Activated CD8-positive, alpha-beta memory T cell treated with anti-CD3 and anti-CD28 coated beads, Interleukin-2, amount 50 U/mL, for 24 hours (primary cell): Measurements from ENCODE around the gene CAMK1.

ENCODE experiments used
- DNase-seq: peaks from one replicate; pipeline ENCODE4 v3.0.0-alpha.2; 2020; ENCODE audit errors: extremely low read depth

CAMK1 gene

DNA sequence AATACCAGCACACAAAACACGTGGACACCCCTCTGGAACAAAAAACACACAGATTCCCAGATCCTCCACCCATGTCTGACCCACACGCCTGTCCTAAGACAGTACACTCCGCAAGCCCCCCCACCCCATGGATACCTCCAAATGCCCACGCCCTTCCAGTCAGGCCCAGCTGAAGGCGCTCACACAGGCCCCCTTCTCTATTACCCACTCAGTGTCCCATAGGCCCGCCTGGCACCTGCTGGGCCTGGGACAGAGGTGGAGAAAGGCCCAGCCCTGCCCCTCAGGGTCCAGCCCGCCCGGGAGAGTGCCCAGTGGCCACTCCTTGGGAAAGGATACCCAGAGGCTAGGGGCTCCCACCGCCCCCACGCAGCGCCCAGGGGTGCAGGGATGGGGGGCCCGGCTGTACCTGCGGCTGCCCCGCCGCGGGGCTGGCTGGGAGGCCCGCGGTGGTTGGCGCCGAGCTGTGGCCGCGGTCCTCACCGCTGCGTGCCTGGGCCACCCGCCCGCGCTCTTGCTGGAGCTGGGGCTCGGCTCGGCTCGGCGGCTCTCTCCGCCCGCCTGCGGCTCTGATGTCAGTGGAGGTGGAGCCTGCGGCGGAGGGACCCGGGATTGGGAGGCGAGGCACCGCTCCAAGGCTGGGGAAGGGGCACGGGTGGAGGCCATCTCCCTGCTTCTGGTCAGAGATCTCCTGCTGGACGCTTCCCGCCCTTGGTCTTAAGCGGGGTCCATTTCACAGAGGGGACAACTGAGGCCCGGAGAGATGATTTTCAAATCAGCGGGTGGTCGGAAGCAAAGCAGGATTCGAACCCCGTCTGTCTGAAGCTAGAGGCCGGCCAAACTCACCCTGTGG is at the start of gene CAMK1:
TSS of gene CAMK1 (minus strand) at position 522 of the 850 bp plus-strand sequence. CDS start 2,198 bp downstream, outside the sequence.
- DNase-seq, result no peak

DNA sequence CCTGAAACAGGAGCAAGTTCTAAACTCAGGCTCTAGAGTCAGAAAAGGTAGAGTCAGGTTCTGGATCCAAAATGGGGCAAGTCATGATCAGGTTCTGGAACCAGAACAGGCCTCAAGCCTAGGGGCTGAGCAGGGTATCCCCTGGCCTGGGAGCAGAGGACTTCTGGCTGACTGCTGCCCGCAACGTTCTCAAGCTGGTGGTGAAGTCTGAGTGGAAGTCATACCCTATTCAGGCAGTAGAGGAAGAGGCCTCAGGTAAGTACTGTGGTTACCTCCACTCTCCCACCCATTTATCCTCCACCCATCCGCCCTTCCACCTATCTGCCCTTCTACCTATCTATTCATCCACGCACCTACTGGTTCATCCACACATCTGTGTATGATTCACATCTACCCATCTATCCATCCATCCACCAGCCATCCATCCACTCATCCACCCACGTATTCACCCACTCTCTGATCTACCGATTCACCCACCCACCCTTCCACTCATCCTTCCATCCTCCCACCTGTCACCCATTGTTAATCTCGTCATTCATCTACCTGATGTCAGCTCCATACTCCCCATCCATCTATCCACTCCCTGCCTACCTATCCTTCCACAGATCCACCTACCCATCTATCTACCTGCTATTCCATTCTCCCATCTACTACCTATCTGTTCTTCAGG is 49.1 kb upstream of the CAMK1 start:
- DNase-seq, result no peak

DNA sequence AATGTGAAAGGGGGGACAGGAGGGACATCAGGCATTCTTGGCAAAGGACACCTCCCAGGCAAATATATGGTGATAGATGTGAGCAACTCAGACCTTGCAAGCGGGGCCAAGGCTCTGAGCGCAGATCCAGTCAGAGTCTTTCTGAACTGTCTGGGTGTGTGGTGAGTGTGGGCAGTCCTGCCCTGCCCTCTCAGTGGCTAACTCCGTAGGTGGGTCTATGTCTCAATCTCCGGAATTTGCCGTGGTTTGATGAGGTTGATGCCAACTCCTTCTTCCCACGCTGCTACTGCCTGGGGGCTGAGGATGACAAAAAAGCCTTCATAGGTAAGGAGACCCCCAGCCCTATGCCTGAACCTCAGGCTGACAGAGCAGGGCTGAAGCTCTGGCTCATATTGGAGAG is 47.7 kb upstream of the CAMK1 start:
- DNase-seq, result no peak

DNA sequence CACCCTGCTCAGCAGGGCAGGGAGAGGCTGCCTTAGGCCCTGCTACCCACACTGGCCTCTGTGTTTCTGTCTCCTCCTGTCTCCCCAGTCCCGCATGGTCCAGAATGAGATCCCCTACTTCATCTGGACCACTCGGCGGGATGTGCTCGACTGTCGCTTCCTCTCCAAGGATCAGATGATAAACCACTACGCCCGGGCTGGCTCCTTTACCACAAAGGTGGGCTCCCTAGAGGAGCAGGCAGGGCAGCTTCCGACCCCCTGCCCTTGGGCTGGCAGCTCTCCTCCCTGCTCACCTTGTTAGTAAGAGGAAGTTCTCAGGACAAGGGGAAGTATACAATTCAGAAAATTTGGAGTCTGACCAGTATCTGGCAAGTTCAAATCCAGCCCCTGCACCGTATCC is 46.2 kb upstream of the CAMK1 start:
- DNase-seq, result no peak

DNA sequence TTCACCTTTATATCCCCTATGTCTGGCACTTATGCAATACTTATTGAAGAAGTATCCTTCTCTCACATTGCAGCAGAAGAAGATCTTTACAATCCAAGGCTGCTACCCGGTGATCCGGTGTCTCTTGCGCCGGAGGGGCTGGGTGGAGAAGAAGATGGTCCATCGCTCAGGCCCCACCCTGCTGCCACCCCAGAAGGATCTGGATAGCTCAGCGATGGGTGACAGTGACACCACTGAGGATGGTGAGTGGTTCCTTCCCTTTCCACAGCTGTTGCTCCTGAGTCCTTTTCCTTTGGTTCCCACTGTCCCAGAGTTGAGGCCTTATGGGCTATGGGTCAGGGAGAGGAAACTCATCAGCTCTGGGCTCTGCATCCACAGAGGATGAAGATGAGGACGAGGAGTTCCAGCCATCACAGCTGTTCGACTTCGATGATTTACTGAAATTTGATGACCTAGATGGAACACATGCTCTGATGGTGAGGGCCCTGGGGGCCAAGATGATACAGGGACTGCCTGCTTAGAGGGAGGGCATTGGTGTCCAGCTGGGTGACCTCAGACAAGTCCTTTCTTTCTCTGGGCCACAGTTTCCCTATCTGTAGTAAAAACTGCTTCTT is 43.2 kb upstream of the CAMK1 start:
- DNase-seq, result no peak

DNA sequence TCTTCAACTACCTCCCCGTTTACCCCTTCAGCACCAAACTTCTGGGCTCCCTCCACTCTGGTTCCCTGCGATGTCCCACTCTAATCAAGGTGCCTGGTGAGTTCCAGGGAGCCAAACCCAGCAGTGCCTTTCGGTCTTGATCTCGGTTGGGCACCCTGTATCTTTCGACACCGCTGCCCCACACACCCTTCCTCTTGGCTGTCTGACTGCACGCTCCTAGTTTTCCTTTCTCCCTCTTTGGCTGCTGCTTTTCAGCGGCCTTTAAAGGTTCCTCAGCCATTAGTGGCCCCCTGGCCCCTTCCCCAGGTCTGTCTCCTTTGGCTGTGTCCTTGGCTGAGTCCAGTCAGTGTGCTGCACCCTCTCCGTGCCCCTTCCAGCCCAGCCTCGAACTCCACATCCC is 41.1 kb upstream of the CAMK1 start:
- DNase-seq, result no peak

DNA sequence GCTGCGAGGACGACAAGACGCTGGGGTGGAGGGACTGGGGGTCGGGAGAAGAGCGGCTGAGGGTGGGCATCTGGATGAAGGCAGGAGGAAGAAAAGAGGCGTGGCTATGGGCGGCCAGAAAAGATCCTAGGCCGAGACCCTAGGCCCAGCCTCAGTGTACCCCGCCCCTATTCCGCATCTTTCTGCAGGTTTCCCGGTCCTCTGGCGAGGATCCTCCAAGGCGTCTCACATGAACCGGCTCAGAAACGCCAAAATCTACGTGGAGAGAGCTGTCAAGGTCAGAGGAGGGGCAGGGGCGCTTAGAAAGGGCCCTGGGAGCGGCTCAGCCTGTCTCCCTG is 40.7 kb upstream of the CAMK1 start:
- DNase-seq, result no peak

DNA sequence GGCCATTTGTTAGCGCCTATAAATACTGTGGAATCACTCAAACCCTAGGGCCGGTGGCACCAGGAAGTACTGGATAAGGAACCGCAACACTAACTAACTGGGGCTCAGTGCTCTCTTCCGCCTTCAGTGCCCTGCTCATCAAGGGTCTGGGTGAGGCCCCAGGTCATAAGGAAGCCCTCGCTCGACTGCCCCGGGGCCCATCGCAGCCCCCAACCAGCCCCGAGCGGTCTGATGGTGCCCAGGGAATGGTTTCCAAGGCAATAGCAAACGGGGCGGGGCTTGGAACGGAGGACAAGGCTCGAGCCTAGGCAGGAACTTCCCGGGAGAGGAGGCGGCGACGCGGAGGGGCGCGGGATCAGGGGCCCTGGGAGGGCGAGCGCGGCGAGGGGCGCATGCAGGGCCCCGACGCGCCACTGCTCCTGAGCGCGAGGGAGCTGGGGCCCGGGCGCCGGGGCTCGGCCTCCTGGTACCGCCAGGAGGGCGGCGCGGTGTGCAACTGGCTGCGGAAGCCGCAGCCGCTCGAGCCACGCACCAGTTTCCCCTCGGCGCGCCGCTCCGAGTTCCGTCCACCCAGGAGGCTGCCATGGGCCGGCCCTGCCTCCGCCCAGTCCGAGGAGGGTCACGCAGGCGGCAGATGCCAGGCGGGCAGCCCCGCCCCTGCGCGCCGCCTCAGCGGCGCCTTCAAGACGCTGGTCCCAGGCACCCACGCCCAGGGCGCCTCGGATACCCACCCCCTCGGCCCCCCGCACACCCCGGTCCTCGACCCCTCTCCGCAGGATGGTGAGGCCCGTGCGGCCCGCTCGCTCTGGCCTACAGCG is 40.1 kb upstream of the CAMK1 start, which contains the start of gene TTLL3:
TSS of gene TTLL3 (plus strand) at position 648 of the 818 bp plus-strand sequence. CDS start 400 bp downstream, outside the sequence.
- DNase-seq, result no peak

DNA sequence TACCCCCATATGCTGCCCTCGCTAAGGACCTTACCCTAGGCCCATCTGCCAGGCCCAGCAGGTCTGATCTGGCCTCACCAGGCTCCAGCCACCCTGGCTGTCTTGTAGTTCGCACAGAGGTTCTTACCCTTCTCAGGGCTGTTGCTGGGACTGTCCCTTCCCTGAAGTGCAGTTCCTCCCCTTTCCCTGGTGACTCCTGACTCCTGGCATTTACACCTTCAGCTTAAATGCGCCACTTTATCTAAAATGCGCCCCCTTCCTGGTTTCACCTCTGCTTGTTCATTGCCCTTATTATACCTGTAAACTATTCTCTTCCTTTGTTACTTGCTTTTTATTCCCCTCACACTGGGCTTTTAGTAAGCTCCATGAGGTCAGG is 39.5 kb upstream of the CAMK1 start:
- DNase-seq, result no peak

DNA sequence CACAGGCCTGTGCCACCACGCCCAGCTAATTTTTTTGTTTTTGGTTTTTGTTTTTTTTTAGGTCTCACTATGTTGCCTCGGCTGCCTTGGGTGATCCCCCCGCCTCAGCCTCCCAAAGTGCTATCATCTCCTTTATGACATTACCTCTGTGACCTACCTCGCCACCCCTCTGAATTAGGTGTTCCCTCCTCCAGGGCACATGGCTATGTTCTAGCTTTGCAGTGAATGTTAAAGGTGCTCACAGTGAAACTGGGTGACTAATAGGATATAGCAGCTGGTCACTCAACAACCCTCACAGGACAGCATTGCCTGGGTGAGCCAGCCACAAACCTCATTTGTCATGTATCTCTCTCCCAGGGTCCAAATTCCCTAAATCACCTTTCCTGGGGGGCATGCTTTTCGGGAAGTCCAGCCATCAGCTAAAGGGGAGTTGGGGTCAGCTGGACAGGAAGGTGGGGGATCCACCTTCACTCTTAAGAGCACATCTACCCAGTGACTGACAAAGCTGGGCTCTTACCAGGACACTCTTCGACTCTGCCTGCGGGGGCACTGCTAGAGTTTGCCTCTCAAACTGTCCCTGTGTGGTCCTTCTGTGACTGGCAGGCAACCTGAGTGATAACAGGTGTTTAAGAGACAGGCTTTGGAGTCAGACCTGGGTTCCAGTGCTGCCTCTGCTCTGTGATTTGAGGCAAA is 38.7 kb upstream of the CAMK1 start:
- no peak for DNase-seq

DNA sequence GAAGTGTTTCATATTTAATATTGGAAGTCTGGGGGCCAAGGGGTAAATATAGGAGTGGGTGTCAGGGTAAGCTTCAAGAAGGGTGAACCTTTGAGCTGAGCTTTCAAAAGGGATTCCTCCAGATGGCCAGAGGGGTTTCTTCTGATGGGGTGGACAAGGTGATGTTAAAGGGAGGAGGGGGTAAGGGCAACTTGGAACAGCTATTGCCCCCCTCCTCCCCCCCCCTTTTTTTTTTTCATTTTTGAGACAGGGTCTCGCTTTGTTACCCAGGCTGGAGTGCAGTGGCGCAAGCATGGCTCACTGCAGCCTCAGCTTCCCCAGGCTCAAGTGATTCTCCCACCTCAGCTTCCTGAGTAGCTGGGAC is 38.2 kb upstream of the CAMK1 start:
- no peak for DNase-seq

DNA sequence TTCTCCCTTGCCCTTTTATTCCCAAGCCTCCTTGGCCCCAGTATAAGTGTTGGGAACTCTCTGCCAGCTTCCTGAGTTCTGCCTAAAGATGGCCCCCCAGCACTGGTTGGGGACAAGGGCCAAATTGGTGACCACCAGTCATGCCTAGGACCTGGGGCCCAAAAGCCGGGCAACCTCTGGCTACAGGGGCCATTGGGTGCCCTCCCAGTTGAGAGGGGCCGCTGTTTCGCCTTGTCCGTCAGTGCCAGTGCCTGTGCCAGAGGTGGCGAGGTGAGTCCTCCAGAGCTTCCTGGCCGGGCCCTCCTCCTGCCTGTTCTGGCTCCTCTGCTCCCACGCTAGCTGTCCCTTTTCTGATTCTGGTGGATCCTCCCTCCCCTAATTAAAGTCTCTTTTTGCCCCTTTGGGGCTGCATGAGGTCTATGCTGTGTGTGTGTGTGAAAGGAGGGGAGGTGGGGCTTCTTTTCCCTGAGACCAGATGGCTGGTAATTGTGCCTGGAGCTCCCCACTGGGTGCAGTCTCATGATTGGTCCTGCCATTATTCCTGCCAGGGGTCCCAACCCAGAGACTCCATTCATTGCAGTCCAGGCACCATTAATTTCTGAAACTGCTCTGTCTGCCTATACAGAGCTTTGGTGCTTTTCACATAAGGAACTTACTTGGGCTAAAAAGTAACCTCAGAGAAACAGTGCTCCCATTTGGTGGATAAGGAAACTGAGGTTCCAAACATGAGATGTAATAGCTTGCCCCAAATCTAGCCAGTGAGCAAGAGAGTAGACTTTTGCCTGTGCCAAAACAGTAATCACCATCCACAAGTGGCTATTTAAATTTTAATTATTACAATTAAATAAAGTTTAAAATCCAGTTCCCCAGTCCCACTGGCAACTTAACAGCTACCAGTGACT is 37.2 kb upstream of the CAMK1 start:
- DNase-seq, result no peak

DNA sequence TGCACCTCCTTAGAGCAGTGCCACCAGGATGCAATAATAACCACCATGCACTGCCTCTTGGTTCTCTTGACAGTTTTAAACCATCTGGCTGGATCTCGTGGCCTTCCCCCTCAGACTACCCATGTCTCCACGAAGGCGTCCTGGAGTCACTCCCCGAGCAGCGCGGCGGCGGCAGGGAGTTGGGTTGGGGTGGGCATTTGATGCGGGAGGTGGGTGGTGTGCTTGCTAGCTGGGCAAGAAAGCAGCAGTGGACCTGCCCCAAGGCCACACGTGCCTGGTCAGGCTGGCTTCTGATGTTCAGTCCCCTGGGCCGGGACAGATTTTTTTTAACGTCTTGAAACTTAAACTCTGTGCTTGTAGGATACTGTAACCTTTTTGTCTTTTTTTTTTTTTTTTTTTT is 36.4 kb upstream of the CAMK1 start:
- DNase-seq, result no peak

DNA sequence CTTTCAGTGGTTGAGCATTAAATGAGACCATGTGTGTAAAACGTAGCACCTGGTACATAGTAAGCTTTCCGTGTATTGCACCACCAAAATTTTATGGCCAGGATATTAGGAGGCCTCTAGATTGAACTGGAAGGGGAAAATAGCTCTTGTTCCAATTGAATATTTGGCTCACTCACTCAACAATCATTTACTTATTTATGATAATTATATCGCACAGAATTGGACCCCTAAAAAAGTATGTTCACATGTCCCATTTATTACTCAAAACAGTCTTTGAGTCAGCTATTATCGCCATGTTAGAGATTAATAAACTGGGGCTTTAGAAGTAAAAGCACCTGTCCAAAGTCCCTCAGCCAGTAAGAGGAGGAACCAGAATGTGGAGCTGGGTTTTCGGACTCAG is 35.2 kb upstream of the CAMK1 start:
- DNase-seq, result no peak

DNA sequence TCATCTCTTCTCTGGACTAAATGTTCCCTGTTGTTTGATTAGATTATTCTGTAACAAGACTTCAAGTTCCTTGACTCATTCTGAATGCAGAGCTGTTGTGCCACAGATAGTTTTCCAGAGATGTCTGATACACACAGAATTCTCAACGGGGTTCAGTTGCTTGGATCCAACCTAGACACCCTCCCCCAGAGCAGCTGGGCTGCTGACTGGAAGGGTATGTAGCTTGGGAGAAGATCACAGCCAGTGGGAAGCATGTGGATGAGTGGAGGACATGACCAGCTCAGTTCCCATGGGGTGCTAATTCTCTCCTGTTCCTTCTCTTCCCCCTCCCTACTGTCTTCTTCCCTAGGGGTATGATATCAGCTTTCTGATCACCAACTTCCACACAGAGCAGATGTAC is 33.7 kb upstream of the CAMK1 start:
- no peak for DNase-seq

DNA sequence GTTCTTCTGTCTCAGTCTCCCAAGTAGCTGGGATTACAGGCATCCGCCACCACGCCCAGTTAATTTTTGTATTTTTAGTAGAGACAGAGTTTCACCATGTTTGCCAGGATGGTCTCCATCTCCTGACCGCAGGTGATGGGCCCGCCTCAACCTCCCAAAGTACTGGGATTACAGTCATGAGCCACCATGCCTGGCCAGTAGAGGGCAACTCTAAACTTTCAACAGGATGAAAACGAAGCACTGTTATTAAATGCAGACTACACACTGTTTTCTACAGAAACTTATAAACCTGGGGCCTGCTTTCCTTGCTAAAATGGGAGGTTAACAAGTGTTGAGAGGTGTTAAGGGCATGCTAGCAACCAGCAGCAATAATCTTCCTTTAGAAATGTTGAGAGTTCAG is 30.8 kb upstream of the CAMK1 start:
- no peak for DNase-seq

DNA sequence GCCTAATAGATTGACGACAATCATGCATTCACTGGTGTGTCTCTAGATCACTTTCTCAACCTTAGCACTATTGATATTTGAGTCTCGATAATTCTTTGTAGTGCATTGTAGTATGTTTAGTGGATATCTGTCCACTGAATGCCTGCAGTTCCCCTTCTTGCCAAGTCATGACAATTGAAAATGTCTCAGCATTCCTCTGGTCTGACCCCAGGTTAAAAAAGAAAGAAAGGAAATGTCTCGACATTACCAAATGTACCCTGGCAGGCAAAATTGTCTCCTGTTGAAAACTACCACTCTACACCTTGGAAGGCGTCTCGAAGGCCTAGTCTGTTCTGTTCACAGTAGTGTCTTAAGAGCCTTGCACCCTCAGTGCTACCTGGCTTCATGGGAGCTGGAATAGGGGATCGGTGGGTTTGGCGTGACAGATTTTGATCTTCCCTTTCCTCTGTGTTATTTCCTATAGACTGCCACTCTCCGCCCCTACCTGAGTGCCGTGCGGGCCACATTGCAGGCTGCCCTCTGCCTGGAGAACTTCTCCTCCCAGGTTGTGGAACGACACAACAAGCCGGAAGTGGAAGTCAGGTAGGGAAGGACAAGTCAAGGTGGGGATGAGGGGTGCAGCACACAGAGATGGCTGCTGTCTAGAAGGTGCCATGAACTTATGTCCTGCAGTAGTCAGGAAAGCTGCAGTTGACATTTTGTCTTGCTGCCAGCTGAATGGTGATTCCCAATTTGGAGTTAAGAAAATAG is 27.6 kb upstream of the CAMK1 start:
- no peak for DNase-seq

DNA sequence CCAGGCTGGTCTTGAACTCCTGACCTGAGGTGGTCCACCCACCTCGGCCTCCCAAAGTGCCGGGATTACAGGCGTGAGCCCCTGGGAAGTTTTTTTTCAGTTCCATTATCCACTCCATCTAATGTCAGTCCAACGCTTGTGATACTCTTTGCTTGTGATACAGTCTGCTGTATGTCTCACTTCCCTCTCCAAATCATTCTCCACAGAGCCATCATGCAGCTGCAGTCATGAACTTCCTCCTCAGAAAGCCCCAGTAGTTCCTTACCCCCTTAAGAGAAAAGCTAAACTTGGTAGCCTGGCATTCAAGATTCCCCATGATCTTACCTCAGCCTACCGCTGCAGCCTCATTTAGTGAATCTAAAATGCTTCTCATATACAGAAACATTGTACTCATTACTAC is 25.5 kb upstream of the CAMK1 start:
- no peak for DNase-seq

DNA sequence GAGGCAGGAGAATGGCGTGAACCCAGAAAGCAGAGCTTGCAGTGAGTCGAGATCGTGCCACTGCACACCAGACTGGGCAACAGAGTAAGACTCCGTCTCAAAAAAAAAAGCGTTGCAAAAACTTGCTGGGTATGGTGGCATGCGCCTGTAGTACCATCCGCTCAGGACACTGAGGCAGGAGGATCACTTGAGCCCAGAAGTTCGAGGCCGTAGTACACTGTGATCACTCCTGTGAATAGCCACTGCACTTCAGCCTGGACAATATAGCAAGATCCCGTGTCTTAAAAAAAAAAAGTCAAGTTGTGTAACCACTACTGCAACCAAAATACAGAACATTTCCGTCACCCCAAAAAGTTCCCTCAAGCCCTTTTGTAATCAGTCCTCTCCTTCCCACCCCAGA is 24.7 kb upstream of the CAMK1 start:
- no peak for DNase-seq
